Activated T-cell treated with anti-CD3 and anti-CD28 coated beads, Interleukin-2, amount 50 U/mL, for 4 hours (primary cell): ENCODE measurements around the gene MRPL16. TPM values are rescaled to one million over a fixed set of nuclear protein-coding genes. Genes with fewer than 3 reads are reported as not detected.
"Not testable (repeated sequence)": the region's sequence is repeated elsewhere in the genome, so short reads cannot be mapped to it uniquely, and the experiment has no call there.

ENCODE experiments used
- ATAC-seq, 2 donors: fragments of 200-7000 bp; cut with Tn5 transposase; one replicate each; pipeline ENCODE4 v1.10.0; 2021
- DNase-seq: peaks from one replicate; pipeline ENCODE4 v3.0.0-alpha.2; 2020
- H3K27me3 Mint-ChIP-seq: one replicate; pipeline ENCODE4 v1.8.0; 2021; ENCODE audit warnings: low read depth, mixed read lengths
- H3K36me3 Mint-ChIP-seq: one replicate; pipeline ENCODE4 v1.8.0; 2022; ENCODE audit warnings: mixed read lengths; ENCODE audit not compliant: insufficient read depth
- H3K4me1 Mint-ChIP-seq: one replicate; pipeline ENCODE4 v1.8.0; 2021; ENCODE audit warnings: low read depth, mixed read lengths
- H3K4me3 Mint-ChIP-seq: one replicate; pipeline ENCODE4 v1.8.0; 2021; ENCODE audit warnings: mild to moderate bottlenecking, moderate library complexity, mixed read lengths
- H3K9me3 Mint-ChIP-seq: one replicate; pipeline ENCODE4 v1.8.0; 2021; ENCODE audit warnings: mixed read lengths
- total RNA-seq, 3 donors: library from RNA; stranded (reverse); gene quantifications; one replicate each; pipeline ENCODE4 v1.2.1, GENCODE V29; 2021

Gene MRPL16
- 10 to 100 TPM; 80.3 to 89.6 (median 81.2) TPM for total RNA-seq

- Mint-ChIP-seq H3K4me1 (peaks cover 21% of the 10 kb centered on the region), H3K9me3 (no peaks in the 10 kb centered on the region), H3K36me3 (peaks cover 11% of the 10 kb centered on the region), H3K27me3 (no peaks in the 10 kb centered on the region), H3K4me3 (peak within 1 kb of the TSS; percentile 94)
- peak; percentile 86 for DNase-seq
- ATAC-seq, result peak; percentile 99 to 100
Measured at GRCh38 chr11:59810189-59810910, at the start of gene MRPL16. Gene MRPL16, minus strand, starts transcription at chr11:59810778. Its CDS starts 120 bp downstream, at chr11:59810658.

DNA sequence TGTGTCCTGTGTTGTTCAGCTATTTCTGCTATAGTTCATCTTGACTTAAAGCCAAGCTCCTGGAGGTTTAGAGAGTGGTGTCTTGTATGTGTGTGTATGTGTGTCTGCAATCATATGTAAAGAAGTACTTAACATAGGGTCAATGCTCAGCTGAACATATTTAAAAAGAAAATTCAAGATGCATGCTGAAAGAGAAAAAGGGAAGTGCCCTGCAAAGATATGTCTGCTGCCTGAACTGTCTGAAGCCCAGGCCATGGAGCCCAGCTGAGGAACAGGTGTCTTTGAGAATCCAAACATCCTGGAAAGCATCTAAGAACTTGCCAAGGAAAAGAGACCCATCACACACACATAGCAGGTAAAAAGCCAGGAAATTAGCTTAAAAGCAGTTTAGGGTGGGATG, 49.1 kb upstream of the MRPL16 start:
- DNase-seq (no peak), ATAC-seq (no peak)
- Mint-ChIP-seq H3K27me3 (peaks cover 3% of the 10 kb centered on the region), H3K4me3 (no peak overlapping the region), H3K9me3 (no peaks in the 10 kb centered on the region), H3K4me1 (peaks cover 25% of the 10 kb centered on the region), H3K36me3 (no peaks in the 10 kb centered on the region)

DNA sequence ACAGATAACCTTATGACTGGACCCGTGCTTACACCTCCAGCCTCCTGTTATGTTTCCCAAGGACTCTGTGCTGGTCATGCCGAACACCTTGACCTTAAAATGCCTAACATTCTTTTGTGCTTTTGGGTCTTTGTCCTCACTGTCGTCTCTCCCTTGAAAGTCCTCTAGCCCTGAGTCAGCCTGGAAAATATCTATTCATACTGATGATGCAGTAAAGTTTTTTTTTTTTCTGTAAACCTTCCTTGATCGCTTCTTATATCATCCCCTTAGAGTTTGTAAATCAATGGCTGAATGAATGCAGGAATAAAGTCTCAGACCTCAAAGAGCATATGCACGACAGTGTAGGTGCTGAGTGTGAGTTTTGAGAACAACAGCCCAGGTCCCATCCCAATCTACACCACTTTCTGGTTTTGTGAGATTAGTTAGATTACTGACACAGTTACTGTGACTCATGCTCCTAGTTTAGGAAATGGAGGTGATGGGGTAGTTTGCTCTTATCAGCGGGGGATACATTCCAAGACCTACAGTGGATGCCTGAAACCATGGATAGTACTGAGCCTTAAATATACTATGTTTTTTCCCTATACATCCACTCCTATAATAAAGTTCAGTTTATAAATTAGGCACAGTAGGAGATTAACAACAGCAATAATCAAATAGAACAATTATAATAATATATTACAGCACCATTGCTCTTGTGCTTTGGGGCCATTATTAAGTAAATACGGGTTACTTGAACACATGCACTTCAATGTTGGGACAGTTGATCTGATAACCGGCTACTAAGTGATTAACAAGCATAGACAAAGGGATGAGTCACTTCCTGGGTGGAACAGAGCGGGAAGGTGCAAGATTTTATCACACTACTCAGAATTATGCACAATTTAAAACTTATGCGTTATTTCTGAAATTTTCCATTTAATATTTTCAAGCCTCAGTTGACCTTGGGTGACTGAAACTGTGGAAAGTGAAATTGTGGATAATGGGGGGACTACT, 47.2 kb upstream of the MRPL16 start:
- Mint-ChIP-seq H3K9me3 (no peaks in the 10 kb centered on the region), H3K27me3 (peaks cover 8% of the 10 kb centered on the region), H3K4me1 (peaks cover 25% of the 10 kb centered on the region), H3K36me3 (no peaks in the 10 kb centered on the region), H3K4me3 (no peak overlapping the region)
- ATAC-seq (peak; percentile 79 to 81), DNase-seq (no peak)

DNA sequence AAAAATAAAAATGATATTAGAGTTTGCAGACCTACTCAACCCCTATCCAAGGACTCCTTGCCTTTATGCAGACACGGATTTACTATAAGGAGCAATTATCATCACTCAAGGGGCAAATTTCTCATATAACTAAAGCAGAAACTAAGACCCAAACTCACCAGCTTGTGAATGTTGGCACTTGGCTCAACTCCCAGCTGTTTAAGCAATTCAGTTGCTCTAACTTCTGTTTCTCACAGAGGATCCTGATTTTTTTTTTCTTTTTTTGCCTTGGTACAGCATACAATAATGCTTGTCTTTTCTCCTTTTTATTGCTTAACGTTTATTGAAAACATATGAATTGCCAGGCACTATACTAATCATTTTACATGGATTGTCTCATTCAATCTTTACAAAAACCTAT, 44.3 kb upstream of the MRPL16 start:
- Mint-ChIP-seq H3K4me3 (no peak overlapping the region), H3K36me3 (no peaks in the 10 kb centered on the region), H3K27me3 (peaks cover 13% of the 10 kb centered on the region), H3K4me1 (peaks cover 25% of the 10 kb centered on the region), H3K9me3 (no peaks in the 10 kb centered on the region)
- ATAC-seq (no peak), DNase-seq (no peak)

DNA sequence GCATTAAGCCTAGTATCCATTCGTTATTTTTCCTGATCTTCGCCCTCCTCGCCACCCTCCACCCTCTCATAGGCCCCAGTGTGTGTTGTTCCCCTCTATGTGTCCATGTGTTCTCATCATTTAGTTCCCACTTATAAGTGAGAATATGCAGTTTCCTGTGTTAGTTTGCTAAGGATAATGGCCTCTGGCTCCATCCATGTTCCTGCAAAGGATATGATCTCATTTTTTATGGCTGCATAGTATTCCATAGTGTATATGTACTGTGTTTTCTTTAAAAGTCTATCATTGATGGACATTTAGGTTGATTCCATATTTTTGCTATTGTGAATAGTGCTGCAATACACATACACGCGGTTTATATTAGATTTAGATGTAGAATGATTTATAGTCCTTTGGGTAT, 40.8 kb upstream of the MRPL16 start:
- ATAC-seq, H3K9me3 Mint-ChIP-seq, DNase-seq, H3K36me3 Mint-ChIP-seq, H3K4me3 Mint-ChIP-seq, H3K4me1 Mint-ChIP-seq: not testable (repeated sequence)
- H3K27me3 Mint-ChIP-seq, result peaks cover 14% of the 10 kb centered on the region

GRCh38 chr11:59849551-59849950, 39.0 kb upstream of the MRPL16 start:
- H3K36me3 Mint-ChIP-seq, H3K4me1 Mint-ChIP-seq, H3K9me3 Mint-ChIP-seq, ATAC-seq, DNase-seq, H3K4me3 Mint-ChIP-seq: not testable (repeated sequence)
- H3K27me3 Mint-ChIP-seq, result peaks cover 12% of the 10 kb centered on the region

GRCh38 chr11:59849129-59849528, 38.6 kb upstream of the MRPL16 start:
- DNase-seq (no peak), ATAC-seq (no peak)
- H3K4me3 Mint-ChIP-seq, result no peak overlapping the region
- no peaks in the 10 kb centered on the region for H3K4me1 Mint-ChIP-seq
- H3K36me3 Mint-ChIP-seq, result no peaks in the 10 kb centered on the region
- peaks cover 9% of the 10 kb centered on the region for H3K27me3 Mint-ChIP-seq
- no peaks in the 10 kb centered on the region for H3K9me3 Mint-ChIP-seq

GRCh38 chr11:59848439-59848838, 37.9 kb upstream of the MRPL16 start:
- not testable (repeated sequence) for H3K27me3 Mint-ChIP-seq, DNase-seq, H3K36me3 Mint-ChIP-seq, H3K4me1 Mint-ChIP-seq, H3K9me3 Mint-ChIP-seq, ATAC-seq, H3K4me3 Mint-ChIP-seq

DNA sequence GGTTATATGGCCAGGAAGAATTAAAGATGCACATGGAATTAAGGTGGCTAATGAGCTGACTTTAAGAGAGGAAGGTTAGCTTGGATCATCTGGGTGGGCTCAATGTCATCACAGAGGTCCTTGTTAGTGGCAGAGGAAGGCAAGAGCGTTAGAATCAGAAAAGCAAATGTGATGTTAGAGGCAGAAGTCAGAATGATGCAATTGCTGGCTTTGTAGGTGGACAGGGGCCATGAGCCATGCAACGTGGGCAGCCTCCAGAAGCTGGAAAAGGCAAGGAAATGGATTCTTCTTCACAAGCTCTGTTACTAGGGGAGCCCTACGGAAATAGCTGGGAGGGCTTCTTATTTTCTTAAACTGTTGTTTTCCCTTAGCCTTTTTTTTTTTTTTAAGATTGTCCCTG, 37.0 kb upstream of the MRPL16 start:
- Mint-ChIP-seq H3K4me3 (no peak overlapping the region), H3K27me3 (peaks cover 11% of the 10 kb centered on the region), H3K36me3 (no peaks in the 10 kb centered on the region), H3K4me1 (no peaks in the 10 kb centered on the region), H3K9me3 (no peaks in the 10 kb centered on the region)
- DNase-seq (no peak), ATAC-seq (no peak)

- Mint-ChIP-seq H3K4me3 (no peak overlapping the region), H3K27me3 (peaks cover 16% of the 10 kb centered on the region), H3K36me3 (no peaks in the 10 kb centered on the region), H3K4me1 (no peaks in the 10 kb centered on the region), H3K9me3 (no peaks in the 10 kb centered on the region)
- no peak for DNase-seq
- ATAC-seq, result no peak
Measured at GRCh38 chr11:59846556-59846955, 36.0 kb upstream of the MRPL16 start.

- DNase-seq (no peak), ATAC-seq (no peak)
- Mint-ChIP-seq H3K27me3 (peaks cover 11% of the 10 kb centered on the region), H3K9me3 (no peaks in the 10 kb centered on the region), H3K4me3 (no peak within 1 kb of the TSS), H3K4me1 (no peaks in the 10 kb centered on the region), H3K36me3 (no peaks in the 10 kb centered on the region)
Measured at GRCh38 chr11:59845399-59845798, 34.8 kb upstream of the MRPL16 start, which contains the start of gene CBLIF. Gene CBLIF, minus strand, starts transcription at chr11:59845499. Its CDS starts 46 bp downstream, at chr11:59845453.

GRCh38 chr11:59842316-59842715, 31.7 kb upstream of the MRPL16 start:
- Mint-ChIP-seq H3K27me3 (peaks cover 11% of the 10 kb centered on the region), H3K4me1 (no peaks in the 10 kb centered on the region), H3K4me3 (no peak overlapping the region), H3K36me3 (no peaks in the 10 kb centered on the region), H3K9me3 (no peaks in the 10 kb centered on the region)
- DNase-seq (no peak), ATAC-seq (no peak)

DNA sequence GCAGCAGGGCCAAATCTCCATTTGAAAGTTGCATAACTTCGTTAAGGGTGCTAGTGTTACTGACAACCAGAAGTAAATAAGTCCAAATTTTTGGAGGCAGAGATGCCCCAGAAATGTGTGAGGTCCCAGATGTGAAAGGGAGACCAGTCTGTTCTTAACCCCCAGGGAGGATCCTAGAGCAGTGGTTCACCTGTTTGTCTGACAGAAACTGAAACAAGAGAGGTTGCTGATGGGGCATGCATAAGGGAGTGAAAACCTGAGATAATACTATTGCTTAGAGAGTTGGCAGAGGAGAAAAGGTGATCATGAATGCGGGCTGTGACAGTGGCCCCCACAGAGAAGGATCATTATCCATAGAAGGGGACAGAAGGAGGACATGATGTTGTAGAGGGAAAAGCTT, 30.9 kb upstream of the MRPL16 start:
- DNase-seq, result no peak
- peaks cover 11% of the 10 kb centered on the region for H3K27me3 Mint-ChIP-seq
- no peak for ATAC-seq
- H3K36me3 Mint-ChIP-seq, result no peaks in the 10 kb centered on the region
- no peaks in the 10 kb centered on the region for H3K4me1 Mint-ChIP-seq
- H3K9me3 Mint-ChIP-seq, result no peaks in the 10 kb centered on the region
- H3K4me3 Mint-ChIP-seq, result no peak overlapping the region

GRCh38 chr11:59839615-59840014, 29.0 kb upstream of the MRPL16 start:
- ATAC-seq (no peak), DNase-seq (no peak)
- no peaks in the 10 kb centered on the region for H3K9me3 Mint-ChIP-seq
- H3K27me3 Mint-ChIP-seq, result peaks cover 14% of the 10 kb centered on the region
- no peaks in the 10 kb centered on the region for H3K36me3 Mint-ChIP-seq
- no peaks in the 10 kb centered on the region for H3K4me1 Mint-ChIP-seq
- H3K4me3 Mint-ChIP-seq, result no peak overlapping the region
